VCaP (cell line): ENCODE data around the gene ZMYM5.
"Not testable (repeated sequence)": the region's sequence is repeated elsewhere in the genome, so short reads cannot be mapped to it uniquely, and the experiment has no call there.

ENCODE experiments used
- H3K27ac ChIP-seq: fragments of 450-650 bp; 2 replicates; pipeline ENCODE4 v1.5.1; 2017
- TF ChIP-seq, protein P1 (sequence below): fragments of 450-650 bp; conservative IDR thresholded peaks from 2 replicates; pipeline ENCODE4 v1.5.1; 2017; ENCODE audit warnings: mild to moderate bottlenecking, moderate library complexity

ZMYM5 gene

GRCh38 chr13:19817510-19818158 lies 45.8 kb downstream of the ZMYM5 start:
- TF ChIP-seq, protein P1, sequence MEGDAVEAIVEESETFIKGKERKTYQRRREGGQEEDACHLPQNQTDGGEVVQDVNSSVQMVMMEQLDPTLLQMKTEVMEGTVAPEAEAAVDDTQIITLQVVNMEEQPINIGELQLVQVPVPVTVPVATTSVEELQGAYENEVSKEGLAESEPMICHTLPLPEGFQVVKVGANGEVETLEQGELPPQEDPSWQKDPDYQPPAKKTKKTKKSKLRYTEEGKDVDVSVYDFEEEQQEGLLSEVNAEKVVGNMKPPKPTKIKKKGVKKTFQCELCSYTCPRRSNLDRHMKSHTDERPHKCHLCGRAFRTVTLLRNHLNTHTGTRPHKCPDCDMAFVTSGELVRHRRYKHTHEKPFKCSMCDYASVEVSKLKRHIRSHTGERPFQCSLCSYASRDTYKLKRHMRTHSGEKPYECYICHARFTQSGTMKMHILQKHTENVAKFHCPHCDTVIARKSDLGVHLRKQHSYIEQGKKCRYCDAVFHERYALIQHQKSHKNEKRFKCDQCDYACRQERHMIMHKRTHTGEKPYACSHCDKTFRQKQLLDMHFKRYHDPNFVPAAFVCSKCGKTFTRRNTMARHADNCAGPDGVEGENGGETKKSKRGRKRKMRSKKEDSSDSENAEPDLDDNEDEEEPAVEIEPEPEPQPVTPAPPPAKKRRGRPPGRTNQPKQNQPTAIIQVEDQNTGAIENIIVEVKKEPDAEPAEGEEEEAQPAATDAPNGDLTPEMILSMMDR: no peak
- H3K27ac ChIP-seq: no peak overlapping the region

- H3K27ac ChIP-seq: no peak overlapping the region
- TF ChIP-seq, protein P1: no peak
Observed at GRCh38 chr13:19817106-19817505, 46.3 kb downstream of the ZMYM5 start.

DNA sequence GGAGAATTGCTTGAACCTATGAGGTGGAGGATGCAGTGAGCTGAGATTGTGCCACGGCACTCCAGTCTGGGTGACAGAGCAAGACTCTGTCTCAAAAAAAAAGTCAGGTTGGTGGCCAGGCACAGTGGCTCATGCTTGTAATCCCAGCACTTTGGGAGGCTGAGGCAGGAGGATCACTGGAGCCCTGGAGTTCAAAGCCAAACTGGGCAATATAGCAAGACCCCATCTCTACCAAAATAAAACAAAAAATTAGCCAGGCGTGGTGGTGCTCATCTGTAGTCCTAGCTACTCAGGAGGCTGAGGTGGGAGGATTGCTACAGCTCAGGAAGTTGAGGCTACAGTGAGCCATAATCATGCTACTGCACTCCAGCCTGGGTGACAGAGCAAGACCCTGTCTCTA lies 47.6 kb downstream of the ZMYM5 start:
- H3K27ac ChIP-seq: not testable (repeated sequence)

- TF ChIP-seq, protein P1: no peak
- H3K27ac ChIP-seq: no peak overlapping the region
Observed at GRCh38 chr13:19810996-19811881, 52.2 kb downstream of the ZMYM5 start.

GRCh38 chr13:19810151-19810550 lies 53.3 kb downstream of the ZMYM5 start:
- TF ChIP-seq, protein P1: no peak
- no peak overlapping the region for H3K27ac ChIP-seq

GRCh38 chr13:19805765-19806164 lies 57.7 kb downstream of the ZMYM5 start:
- TF ChIP-seq, protein P1: no peak

DNA sequence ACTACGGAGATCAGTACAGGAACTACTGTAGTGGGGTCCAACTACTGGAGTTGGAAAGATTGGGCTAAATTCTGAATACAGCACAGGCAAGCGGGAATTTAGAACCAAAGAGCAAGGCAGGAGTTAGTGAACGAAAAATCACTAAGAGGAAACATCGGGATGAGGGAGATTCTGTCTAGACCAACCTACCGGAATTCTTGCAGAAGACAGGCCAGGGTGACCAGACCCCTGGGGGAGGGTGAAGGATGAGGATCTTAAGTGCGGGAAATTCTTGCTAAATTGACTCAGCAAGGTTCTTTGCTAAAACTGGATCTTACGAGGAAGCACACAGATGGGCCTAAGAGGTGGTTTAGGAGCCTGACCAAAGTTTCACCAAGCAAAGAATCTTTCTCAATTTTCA lies 67.5 kb downstream of the ZMYM5 start:
- H3K27ac ChIP-seq: no peak overlapping the region
- TF ChIP-seq, protein P1: no peak

More at GRCh38 chr13:19805765-19806164, 57.7 kb downstream of the ZMYM5 start:
- no peak overlapping the region for H3K27ac ChIP-seq

DNA sequence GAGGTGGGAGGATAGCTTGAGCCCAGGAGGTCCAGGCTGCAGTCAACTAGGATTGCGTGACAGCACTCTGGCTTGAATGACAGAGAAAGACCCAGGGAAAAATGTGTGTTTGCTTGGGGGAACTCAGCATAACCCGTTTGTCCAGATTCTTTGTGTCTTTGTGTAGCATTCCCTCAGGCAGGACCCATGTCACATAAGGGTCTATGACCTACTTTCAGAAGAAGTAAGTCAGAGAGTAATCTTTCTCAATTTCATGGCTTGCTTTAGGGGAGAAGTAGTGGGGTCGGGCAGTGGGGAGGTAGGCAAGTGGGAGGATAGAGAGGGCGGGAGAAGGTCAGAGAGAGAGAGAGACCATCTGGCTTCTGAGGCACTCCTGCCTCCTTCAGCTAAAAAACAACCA lies 68.8 kb downstream of the ZMYM5 start:
- TF ChIP-seq, protein P1: no peak
- peak overlapping the region; percentile 23; the same call in 1 of the 2 replicates for H3K27ac ChIP-seq
